Right kidney (tissue), 9 donors: ENCODE results near the gene GAS2.
"Not testable (repeated sequence)": the region's sequence is repeated elsewhere in the genome, so short reads cannot be mapped to it uniquely, and the experiment has no call there.

Source experiments
- DNase-seq: peaks from one replicate; pipeline ENCODE4 v3.0.0-alpha.2; 2016
- long read RNA-seq, 8 donors: transcript quantifications; one replicate each; lab custom pipeline, GENCODE V29; 2026

GAS2 gene
- long read RNA-seq, donor 1, transcript GAS2-211 (1 exons, 895 nt), result major isoform, 9 of 113 reads
- long read RNA-seq, donor 1, partial matches to known transcripts, result 19 of 113 reads
- long read RNA-seq, donor 1, other reads (novel, unspliced or antisense), result 84 of 113 reads
- long read RNA-seq, donor 2, partial matches to known transcripts, result 0 of 5 reads
- long read RNA-seq, donor 2, other reads (novel, unspliced or antisense), result 0 of 5 reads
- long read RNA-seq, donor 3, transcript GAS2-211 (1 exons, 895 nt), result major isoform, 9 of 10 reads
- long read RNA-seq, donor 3, partial matches to known transcripts, result 0 of 10 reads
- long read RNA-seq, donor 3, other reads (novel, unspliced or antisense), result 0 of 10 reads
- long read RNA-seq, donor 4, transcript GAS2-211 (1 exons, 895 nt), result major isoform, 8 of 9 reads
- long read RNA-seq, donor 4, partial matches to known transcripts, result 0 of 9 reads
- long read RNA-seq, donor 4, other reads (novel, unspliced or antisense), result 0 of 9 reads
- long read RNA-seq, donor 5, partial matches to known transcripts, result 0 of 3 reads
- long read RNA-seq, donor 5, other reads (novel, unspliced or antisense), result 0 of 3 reads
- long read RNA-seq, donor 6, transcript GAS2-211 (1 exons, 895 nt), result major isoform, 7 of 8 reads
- long read RNA-seq, donor 6, partial matches to known transcripts, result 0 of 8 reads
- long read RNA-seq, donor 6, other reads (novel, unspliced or antisense), result 0 of 8 reads
- long read RNA-seq, donor 7, transcript GAS2-211 (1 exons, 895 nt), result major isoform, 17 of 146 reads
- long read RNA-seq, donor 7, partial matches to known transcripts, result 34 of 146 reads
- long read RNA-seq, donor 7, other reads (novel, unspliced or antisense), result 92 of 146 reads
- long read RNA-seq, donor 8, transcript GAS2-211 (1 exons, 895 nt), result major isoform, 13 of 13 reads
- long read RNA-seq, donor 8, partial matches to known transcripts, result 0 of 13 reads
- long read RNA-seq, donor 8, other reads (novel, unspliced or antisense), result 0 of 13 reads

DNA sequence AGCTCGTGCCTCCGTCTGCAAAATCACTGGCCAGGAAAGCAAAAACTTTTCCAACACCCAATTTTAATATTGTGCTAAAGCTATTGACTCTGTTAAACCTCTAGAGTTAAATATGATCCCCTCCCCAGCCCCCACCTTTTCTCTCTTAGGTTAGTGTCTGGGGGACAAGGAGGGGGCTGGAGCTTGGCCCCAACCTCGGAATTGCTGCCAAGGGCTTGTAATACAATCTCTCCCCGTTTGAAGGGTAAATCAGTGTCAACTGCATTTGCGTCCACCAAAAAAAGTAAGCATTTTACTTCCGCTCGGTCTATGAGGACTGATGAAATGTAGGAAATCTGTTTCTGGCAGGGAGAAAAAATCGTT, at the start of gene GAS2:
Gene GAS2, plus strand, starts transcription at position 287 of the 363 bp plus-strand sequence. CDS start 8,259 bp downstream, outside the sequence.
- no peak for DNase-seq

- no peak for DNase-seq
Measured at GRCh38 chr11:22617868-22618267, 48.5 kb upstream of the GAS2 start.

DNA sequence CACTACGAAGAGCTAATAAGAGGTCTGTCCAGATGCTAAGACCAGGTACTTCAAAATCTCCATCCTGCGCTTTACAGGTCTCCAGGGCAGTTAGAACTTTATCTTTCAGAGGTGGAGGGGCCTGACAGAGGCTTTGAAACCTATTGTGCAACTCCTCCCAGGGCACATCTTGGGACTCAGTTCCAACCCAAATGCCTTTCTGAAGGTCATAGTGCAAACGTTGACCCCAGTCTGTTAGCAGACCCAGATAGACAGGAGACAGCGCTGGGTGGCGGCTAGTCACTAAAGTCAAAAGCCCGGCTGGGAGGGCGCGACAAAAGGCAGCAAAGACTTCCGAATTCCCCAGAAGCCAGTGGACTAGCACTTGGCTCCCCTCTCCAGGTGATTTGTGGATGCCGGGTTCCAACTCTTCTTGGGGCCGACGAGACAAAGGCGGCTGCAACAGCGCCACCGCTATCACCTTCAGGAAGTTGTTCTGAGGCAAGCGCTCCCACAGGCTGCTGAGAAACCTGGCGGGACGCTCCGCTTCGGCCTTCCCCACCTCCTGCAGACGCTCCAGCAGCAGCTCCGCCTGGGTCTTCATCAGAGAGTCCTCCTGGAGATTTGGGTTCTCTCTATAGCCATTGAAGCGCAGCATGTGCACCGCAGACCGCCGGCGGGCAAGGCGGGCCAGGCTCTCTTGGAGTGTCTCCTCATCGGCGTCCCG, 41.5 kb upstream of the GAS2 start:
- DNase-seq, result no peak

DNA sequence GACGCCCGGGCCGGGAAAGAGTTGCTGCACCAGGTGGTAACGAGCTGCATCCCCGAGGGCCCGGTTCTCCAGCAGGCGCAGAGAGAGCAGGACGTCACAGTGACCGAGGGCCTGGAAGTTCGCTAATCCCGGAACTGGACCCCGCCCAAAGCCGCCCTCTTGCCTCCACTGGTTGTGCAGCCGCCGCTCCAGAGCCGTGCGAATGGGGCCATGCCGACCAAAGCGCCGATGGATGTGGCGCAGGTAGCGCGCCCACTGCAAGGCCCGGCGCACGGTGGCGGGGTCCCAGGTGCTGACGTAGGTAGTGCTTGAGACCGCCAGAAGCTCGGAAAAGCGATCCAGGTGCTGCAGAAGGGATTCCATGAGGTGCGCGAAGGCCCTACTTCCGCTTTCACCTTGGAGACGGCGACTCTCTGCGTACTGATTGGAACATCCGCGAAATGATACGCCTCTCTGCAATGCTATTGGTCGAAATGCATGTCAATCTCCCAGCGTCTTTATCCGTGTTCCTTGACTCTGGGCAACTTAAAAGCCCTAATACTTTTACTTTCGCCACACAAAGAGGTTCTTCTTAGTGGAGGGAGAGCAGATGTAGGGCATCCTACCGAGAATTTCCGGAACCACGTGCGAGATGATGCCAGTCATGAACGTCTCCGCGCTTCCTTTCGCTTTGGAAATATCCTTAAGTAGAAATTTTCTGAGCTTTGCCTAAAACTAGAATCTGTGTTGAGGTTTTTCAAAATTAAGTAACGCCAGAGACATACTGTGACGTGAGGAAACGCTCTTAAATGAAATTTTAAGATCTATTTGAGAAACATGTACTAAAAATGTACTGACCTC, 40.7 kb upstream of the GAS2 start, which contains the start of gene FANCF:
Gene FANCF, minus strand, starts transcription at position 376 of the 840 bp plus-strand sequence. Its CDS starts 13 bp downstream, at position 363.
- DNase-seq, result peak; percentile 100

DNA sequence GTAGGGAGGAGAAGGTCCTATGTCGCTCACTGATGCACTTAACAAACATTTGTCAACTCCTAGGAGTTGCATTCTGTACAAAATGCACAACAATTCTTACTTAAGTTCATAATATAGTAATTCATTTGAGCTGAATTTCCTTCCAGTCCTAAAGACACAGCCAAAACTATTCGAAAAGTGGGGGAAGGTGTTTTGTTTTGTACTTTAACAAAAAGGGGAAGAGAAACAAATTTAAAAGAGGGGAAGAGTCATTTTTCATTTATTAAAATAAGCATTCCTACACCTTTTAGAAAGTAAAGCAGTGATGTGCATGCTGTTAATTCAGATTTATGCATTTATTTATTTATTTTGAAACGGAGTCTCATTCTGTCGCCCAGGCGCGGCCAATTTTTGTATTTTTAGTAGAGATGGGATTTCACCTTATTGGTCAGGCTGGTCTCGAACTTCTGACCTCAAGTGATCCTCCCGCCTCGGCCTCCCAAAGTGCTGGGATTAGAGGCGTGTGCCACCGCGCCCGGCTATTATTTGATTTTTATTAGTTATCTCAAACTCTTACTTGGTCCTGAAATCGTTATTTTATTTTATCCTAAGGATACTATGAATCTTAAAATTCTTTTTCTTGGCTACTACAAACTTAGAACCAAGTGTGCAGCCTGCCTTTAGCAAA, 39.7 kb upstream of the GAS2 start:
- peak; percentile 2 for DNase-seq

- DNase-seq, result no peak
Measured at GRCh38 chr11:22627421-22627820, 39.0 kb upstream of the GAS2 start.

- DNase-seq, result no peak
Measured at GRCh38 chr11:22633354-22633902, 33.0 kb upstream of the GAS2 start.

DNA sequence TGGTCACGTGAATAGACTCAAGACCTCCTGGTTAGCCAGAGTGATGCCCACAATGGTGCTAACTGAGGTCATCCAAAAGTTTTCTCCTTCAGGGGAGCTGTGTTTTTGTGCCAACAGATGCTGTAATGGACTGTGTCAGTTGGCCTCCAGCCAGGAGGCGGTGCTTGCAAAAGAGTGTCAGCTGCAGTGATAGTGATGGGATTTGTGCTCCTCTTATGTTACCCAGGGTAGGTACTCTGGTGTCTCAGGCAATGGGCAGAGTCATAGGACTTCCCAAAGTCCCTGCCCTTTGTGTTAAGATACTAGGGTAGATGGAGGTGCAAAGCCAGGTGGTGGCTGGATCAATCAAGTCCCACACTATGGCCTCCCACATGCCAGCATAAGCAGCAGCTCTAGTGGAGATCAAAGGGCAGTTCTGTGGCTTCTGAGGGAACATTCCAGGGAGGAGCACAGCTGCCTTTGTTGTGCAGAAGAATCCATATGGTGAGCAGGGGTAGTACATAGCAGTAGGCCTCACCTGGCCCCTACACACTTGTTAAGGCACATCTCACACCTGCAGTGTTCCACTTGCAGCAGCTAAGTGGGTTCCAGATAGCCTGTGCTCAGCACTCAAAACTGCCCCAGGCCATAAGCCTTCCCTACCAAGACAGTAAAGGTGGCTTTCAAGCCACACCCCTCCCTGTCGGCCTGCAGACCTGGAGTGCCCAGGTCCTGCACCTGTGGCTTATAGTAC, 31.3 kb upstream of the GAS2 start:
- DNase-seq, result no peak

DNA sequence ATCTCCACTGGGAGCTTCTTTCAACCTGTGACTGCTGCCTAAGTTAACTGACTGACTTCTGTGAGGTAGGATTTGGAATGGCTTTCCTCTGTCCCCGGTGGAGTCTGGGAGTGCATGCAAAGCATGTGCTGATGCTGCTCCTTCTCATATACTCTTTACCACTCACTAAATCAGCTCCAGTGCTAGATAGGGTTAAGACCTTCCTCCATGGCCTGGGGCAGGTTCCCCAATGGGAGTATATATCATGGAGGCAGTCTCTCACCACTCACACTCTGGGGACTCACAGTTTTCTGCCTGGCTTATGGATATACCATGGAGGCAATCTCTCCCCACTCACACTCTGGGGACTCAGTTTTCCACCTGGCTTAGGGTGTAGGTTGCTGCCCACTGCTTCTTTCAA, 30.7 kb upstream of the GAS2 start:
- peak; percentile 7 for DNase-seq

- DNase-seq, result no peak
Measured at GRCh38 chr11:22640862-22641261, 25.5 kb upstream of the GAS2 start.

- DNase-seq, result no peak
Measured at GRCh38 chr11:22641559-22641958, 24.9 kb upstream of the GAS2 start.

- DNase-seq, result not testable (repeated sequence)
Measured at GRCh38 chr11:22652346-22652745, 14.1 kb upstream of the GAS2 start.

DNA sequence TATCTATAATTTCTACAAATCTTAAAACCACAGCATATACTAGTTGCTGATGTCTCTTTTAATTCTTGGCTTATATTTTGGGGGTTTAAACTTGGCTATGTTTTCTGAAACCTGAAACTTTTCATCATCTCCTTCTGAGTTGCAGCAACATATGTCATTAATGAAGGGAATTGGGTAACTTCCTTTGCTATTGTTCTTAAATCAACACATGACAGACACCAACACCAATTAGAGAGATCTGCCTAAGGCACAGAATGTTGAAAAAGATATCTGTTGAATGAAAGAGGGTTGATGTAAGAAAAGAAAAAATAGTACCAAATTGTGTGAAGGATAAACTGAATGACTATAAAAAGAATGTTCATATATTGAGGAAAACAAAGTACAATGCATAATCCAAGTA, 10.3 kb upstream of the GAS2 start:
- DNase-seq, result no peak

DNA sequence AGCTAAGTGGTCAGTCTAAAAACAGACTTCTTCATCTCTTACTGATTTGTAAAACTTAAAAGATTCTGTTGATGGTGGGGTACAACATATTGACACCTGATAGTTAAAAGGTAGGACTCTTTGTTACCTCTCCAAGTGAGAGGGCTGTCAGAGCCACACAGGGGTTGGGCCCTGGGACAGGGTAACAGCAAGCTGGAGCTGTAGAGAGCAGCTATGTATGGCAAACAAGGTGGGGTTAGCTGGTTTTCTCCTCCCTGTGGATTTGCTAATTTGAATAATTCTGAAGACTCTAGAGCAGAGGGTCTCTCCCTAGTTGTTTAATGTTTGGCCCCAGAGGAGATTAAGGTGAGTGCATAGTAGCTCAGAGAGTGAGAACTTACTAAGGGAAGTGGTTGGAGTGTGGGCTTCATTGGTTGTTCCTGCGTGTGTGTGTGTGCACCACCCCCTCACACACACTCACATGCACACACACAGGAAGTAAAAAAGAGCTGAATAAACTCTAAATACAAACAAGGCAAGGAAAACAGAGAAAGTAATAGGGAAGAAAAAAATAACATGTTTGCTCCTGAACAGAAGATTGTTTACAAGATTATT, 9.2 kb upstream of the GAS2 start:
- DNase-seq, result no peak

DNA sequence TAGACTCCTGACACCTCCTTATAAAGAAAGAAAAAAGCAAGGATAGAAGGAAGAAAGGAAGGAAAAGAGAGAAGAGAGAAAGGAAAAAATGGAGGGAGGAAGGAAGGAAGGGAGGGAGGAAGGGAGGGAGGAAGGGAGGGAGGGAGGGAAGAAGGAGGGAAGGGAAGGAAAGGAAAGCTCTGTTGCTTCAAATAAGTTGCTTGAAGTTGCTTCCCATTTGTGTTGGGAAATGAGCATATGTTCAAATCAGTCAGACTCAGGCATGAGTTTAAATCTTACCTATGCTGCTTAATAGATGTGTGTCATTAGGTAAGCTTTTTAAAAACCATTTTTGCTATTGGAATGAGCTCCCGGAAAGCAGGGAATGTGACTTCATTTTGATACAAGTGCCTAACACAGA, 6.6 kb upstream of the GAS2 start:
- DNase-seq, result no peak

DNA sequence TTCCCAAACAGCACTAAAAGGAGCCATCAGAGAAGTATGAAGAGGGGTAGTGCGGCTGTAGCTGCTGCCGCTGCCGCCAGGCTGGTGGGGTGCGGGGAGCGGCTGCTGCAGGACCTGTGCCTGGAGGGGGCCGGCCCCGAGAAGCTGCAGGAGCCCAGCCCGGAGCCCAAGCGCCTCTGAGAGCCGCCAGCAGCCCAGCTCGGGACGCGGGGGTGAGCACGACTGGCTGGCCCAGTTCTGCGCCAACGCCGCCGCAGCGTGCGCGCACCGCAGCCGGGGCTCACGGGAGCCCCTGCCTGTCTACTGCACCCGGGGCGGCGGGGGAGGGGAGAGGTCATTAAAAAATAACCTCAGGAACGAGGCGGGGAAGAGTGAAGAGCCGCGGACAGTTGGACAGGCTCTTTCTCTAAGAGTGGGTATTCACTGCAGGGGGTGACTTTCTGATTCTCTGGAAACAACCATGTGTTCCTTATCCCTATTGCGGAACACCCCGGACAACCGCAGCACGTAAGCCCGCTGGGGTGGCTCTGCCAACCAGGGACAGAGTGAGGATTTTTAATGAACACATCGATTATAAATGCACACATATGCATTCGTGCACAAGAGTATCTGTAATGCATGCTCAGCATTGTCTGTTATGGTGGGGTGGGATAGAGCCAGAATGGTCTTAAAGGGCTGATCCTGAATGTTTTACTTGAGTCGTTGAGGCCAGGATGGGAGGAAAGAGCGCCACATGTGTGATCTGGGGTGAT, 453 bp downstream of the GAS2 start:
- DNase-seq, result peak; percentile 74

GRCh38 chr11:22668005-22668796, 1.8 kb downstream of the GAS2 start:
- no peak for DNase-seq

DNA sequence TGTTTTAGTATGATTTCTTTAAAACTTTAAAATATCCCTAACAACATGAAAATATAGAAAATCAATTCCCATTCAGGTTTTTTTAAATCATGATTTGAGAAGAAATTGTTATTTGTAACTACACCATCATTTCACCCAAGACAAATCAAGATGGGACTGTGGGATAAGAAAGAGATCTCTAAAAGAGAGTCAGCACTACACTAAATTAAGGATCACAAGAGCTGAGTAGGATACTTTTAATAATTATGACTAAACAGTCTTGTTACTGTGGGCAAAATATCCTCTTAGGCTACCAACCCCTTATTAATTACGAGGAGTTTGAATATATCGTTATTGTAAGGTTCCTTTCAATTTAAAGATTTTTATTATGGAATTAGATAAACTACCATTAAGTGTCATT, 3.0 kb downstream of the GAS2 start:
- DNase-seq, result no peak
